Common myeloid progenitor, CD34-positive (primary cell): ENCODE measurements around the gene GRB2.
A peak's percentile ranks its signal among the peaks of the same experiment; 100 is the strongest.

ENCODE experiments used
- CTCF ChIA-PET: fragments of 350-600 bp; sonication (Branson Sonifier 250); formaldehyde crosslinking; loops from one replicate; lab custom pipeline; 2021; ENCODE audit warnings: antibody characterized with exemption; lab: Charles Lee
- POLR2A ChIA-PET: fragments of 350-600 bp; sonication (Branson Sonifier 250); formaldehyde crosslinking; loops from one replicate; lab custom pipeline; 2021; ENCODE audit warnings: antibody characterized with exemption; lab: Charles Lee
- DNase-seq, 3 donors: peaks; one replicate each; pipeline versions ENCODE4 v3.0.0 to v3.0.0-alpha.2; 2013
- H3K27ac ChIP-seq, 2 experiments: 1 replicate in 1 of 2; 2 replicates in 1 of 2; pipeline ENCODE4 v1.7.0; 2013; ENCODE audit warnings: inconsistent platforms in 2 of 2, low read length in 2 of 2, mild to moderate bottlenecking in 2 of 2, low read depth in 1 of 2, moderate library complexity in 1 of 2; ENCODE audit not compliant: severe bottlenecking in 2 of 2, insufficient read depth in 1 of 2, poor library complexity in 1 of 2
- H3K27me3 ChIP-seq, 5 experiments: replicated peaks in 2 of 5; 1 replicate in 3 of 5; 2 replicates in 2 of 5; pipeline versions ENCODE4 v1.6.1 to v1.7.0; 2013; ENCODE audit warnings: low read length in 4 of 5, mild to moderate bottlenecking in 2 of 5, moderate library complexity in 2 of 5, inconsistent platforms in 1 of 5; ENCODE audit not compliant: insufficient read depth in 5 of 5, control insufficient read depth in 4 of 5
- H3K36me3 ChIP-seq, 4 experiments: 1 replicate in 2 of 4; 2 replicates in 2 of 4; pipeline versions ENCODE4 v1.6.1 to v1.7.0; 2013; ENCODE audit warnings: low read length in 3 of 4, control low read depth in 1 of 4, mild to moderate bottlenecking in 1 of 4; ENCODE audit not compliant: control insufficient read depth in 4 of 4, insufficient read depth in 4 of 4
- H3K4me1 ChIP-seq, 4 experiments: 1 replicate in 3 of 4; 2 replicates in 1 of 4; pipeline versions ENCODE4 v1.6.1 to v1.7.1; 2013; ENCODE audit warnings: low read length in 3 of 4, mild to moderate bottlenecking in 3 of 4, control low read depth in 1 of 4, inconsistent platforms in 1 of 4, moderate library complexity in 1 of 4; ENCODE audit not compliant: control insufficient read depth in 4 of 4, insufficient read depth in 4 of 4; ENCODE audit errors: control extremely low read depth in 1 of 4
- H3K4me3 ChIP-seq, 7 experiments: 1 replicate in 4 of 7; 2 replicates in 3 of 7; pipeline versions ENCODE4 v1.5.1 to v1.7.0; 2013; ENCODE audit warnings: mild to moderate bottlenecking in 7 of 7, low read length in 6 of 7, moderate library complexity in 6 of 7, inconsistent platforms in 2 of 7, low read depth in 2 of 7, control low read depth in 1 of 7; ENCODE audit not compliant: insufficient read depth in 4 of 7, control insufficient read depth in 1 of 7; ENCODE audit errors: extremely low read depth in 1 of 7
- H3K9me3 ChIP-seq, 5 experiments: 1 replicate in 4 of 5; 2 replicates in 1 of 5; pipeline versions ENCODE4 v1.6.1 to v1.7.1; 2013; ENCODE audit warnings: low read length in 4 of 5, mild to moderate bottlenecking in 2 of 5, inconsistent platforms in 1 of 5, low read depth in 1 of 5, moderate library complexity in 1 of 5; ENCODE audit not compliant: control insufficient read depth in 4 of 5, insufficient read depth in 2 of 5; ENCODE audit errors: control extremely low read depth in 1 of 5
- WGBS: methylation state at CpG from one replicate; pipeline ENCODE4 v1.1.5; 2013; ENCODE audit not compliant: insufficient coverage; 5-methylcytosine and 5-hydroxymethylcytosine counted together

Gene GRB2

DNA sequence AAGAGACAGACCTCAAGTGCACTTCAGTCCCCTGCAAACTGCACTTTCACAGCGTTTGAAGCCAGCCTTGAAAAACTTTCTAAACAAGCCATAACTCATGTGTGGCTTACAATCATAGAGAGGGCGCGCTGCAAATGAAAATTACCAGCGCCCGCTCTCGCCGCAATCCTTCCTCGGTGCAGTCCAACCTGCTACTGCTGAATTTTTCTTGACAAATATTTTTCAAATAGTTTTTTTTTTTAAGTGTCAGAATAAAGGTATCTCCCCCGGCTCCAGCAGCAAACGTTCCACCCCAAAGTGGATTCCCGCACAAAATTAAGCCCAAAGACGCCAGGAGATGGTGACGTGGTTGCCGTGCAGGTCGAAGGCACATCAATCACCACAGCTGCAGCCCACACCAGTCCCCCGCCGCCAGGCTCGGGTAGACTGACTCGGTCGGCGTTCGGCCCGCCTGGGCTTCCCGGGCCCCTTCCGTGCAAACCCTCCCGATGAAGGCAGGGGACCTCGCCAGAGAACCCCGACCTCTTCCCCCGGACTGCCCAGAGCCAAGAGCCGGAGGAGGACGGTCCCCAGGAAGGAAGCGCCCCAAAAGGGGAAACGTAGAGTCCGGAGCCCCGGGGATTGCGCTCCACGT, 630 bp downstream of the GRB2 start:
- WGBS, result 0% methylated on average over 29 of the region's 37 CpGs
- Histone ChIP-seq H3K9me3 (no peaks in the 10 kb centered on the region), H3K4me3 (peak overlapping the region; percentile 93 to 100 (median 98)), H3K4me1 (peaks cover 18 to 44% (median 30%) of the 10 kb centered on the region in 4 experiments), H3K27me3 (no peaks in the 10 kb centered on the region), H3K27ac (peak overlapping the region; percentile 85 to 90), H3K36me3 (peaks cover 0 to 6% (median 0%) of the 10 kb centered on the region in 4 experiments)
- ChIA-PET CTCF (interaction anchor here (0.8 to 6.0 kb wide), 6 partner anchors 8 to 164 kb away, joined by 3 to 26 read pairs (median 4); partner anchors contain the start of gene MRPS7), POLR2A (interaction anchor here (0.7 to 1.0 kb wide), 3 partner anchors 10 to 78 kb away, joined by 3 to 4 read pairs (median 4); no protein-coding TSS in a partner anchor)
- DNase-seq, result peak; percentile 42 to 72 (median 61)

DNA sequence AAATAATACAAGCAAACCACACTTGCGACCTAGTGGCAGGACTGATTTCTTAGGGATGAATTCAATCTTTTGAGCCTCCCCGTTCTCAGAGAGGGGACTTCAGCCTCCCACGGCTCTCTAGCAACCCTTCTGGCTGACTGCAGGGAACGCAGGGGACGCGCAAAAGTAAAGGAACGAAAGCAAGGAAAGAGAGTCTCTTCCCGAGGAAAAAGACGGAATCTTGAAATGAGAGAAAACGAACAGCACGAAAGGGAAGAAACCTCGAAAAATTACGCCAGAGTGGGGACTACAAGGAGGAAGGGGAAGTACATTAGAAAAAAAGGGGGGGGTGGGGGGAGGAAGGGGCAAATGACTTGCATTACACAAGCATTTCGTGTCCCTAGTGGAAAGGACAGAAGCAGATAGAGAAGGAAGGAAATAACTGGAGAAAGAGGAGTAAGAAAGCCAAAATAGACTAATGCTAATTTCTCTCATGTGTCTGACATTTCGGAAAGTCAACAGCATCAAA, 1.2 kb downstream of the GRB2 start:
- peak overlapping the region; percentile 93 to 100 (median 98) for H3K4me3 ChIP-seq
- peak; percentile 86 to 91 (median 89) for DNase-seq
- H3K36me3 ChIP-seq, result peaks cover 0 to 6% (median 0%) of the 10 kb centered on the region in 4 experiments
- H3K4me1 ChIP-seq, result peaks cover 18 to 42% (median 29%) of the 10 kb centered on the region in 4 experiments
- CTCF ChIA-PET, result interaction anchor here (1.2 kb wide), 1 partner anchor 10 kb away, joined by 5 read pairs; no protein-coding TSS in a partner anchor
- H3K9me3 ChIP-seq, result no peaks in the 10 kb centered on the region
- H3K27ac ChIP-seq, result peak overlapping the region; percentile 85 to 90
- POLR2A ChIA-PET, result interaction anchor here (0.7 kb wide), 2 partner anchors 10 to 131 kb away, joined by 4 to 6 read pairs; no protein-coding TSS in a partner anchor
- 0% methylated on average over 13 of the region's 15 CpGs for WGBS
- no peaks in the 10 kb centered on the region for H3K27me3 ChIP-seq

DNA sequence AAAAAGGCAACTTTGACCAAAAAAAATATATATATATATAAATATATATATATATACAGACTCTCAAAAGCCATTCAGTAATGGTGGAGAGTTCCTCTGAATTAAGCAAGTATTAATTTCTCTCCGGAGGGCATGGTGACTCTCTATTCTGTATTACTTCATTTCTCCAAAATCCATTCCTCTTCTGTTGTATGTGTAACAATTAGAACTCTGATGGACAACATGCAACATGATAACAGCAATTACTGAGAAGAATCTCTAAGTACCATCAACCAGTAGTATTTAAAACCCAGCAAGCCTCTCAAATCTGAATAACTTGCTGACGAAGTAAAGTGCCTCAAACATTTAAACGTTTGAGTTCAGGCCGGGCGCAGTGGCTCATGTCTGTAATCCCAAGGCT, 2.3 kb downstream of the GRB2 start:
- Histone ChIP-seq H3K4me3 (peak overlapping the region in 3 of 7 experiments; percentile 11 to 99 (median 41)), H3K9me3 (no peaks in the 10 kb centered on the region), H3K27ac (peak overlapping the region in 1 of 2 experiments; percentile 49), H3K4me1 (peaks cover 18 to 44% (median 29%) of the 10 kb centered on the region in 4 experiments), H3K36me3 (peaks cover 0 to 6% (median 0%) of the 10 kb centered on the region in 4 experiments), H3K27me3 (no peaks in the 10 kb centered on the region)
- ChIA-PET POLR2A (no interaction called here), CTCF (interaction anchor here (1.2 kb wide), 1 partner anchor 8 kb away, joined by 5 read pairs; no protein-coding TSS in a partner anchor)
- no peak for DNase-seq
- WGBS, result 94% methylated on average over 4 of the region's 5 CpGs

DNA sequence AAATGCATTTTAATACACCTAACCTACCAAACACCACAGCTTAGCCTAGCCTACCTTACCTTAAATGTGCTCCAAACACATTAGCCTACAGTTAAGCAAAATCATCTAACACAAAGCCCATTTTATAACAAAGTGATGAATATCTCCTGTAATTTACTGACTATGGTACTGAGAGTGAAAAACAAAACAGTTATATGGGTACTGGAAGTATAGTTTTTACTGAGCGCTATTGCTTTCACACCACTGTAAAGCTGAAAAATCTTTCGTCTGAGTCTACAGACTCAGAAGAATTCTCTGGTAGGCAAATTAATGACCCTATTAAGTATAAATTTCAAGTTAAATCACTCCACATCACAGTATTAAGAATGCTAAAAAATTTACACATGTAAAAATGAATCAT, 3.5 kb downstream of the GRB2 start:
- H3K9me3 ChIP-seq, result no peaks in the 10 kb centered on the region
- WGBS, result no CpG with 5 or more reads among the region's 2 CpGs
- ChIA-PET CTCF (interaction anchor here (1.2 to 2.5 kb wide), 3 partner anchors 10 to 86 kb away, joined by 3 to 13 read pairs (median 9); no protein-coding TSS in a partner anchor), POLR2A (no interaction called here)
- H3K27me3 ChIP-seq, result no peaks in the 10 kb centered on the region
- peak overlapping the region; percentile 27 to 29 for H3K27ac ChIP-seq
- no peak for DNase-seq
- no peak overlapping the region for H3K4me3 ChIP-seq
- peaks cover 18 to 45% (median 27%) of the 10 kb centered on the region in 4 experiments for H3K4me1 ChIP-seq
- H3K36me3 ChIP-seq, result peaks cover 0 to 6% (median 0%) of the 10 kb centered on the region in 4 experiments

DNA sequence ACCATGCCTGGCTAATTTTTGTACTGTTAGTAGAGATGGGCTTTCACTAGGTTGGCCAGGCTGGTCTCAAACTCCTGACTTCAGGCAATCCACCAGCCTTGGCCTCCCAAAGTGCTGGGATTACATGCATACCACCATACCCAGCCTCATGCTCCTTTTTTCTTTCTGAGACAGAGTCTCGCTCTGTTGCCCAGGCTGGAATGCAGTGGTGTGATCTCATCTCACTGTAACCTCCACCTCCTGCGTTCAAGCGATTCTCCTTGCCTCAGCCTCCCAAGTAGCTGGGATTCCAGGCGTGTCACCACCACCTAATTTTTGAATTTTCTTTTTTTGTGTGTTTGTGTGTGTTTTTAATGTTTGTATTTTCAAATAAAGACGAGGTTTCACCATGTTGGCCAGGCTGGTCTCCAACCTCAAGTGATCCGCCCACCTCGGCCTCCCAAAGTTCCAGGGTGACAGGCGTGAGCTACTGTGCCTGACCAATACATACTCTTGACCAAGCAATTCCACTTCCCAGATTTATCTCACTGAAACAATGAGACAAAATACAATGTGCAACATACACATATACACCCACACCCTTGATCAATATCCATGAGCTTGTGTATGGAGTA, 5.0 kb downstream of the GRB2 start:
- Histone ChIP-seq H3K36me3 (peaks cover 0 to 10% (median 0%) of the 10 kb centered on the region in 4 experiments), H3K4me3 (no peak overlapping the region), H3K9me3 (no peaks in the 10 kb centered on the region), H3K4me1 (peaks cover 9 to 44% (median 22%) of the 10 kb centered on the region in 4 experiments), H3K27ac (no peak overlapping the region), H3K27me3 (no peaks in the 10 kb centered on the region)
- ChIA-PET POLR2A (no interaction called here), CTCF (interaction anchor here (1.1 to 2.5 kb wide), 4 partner anchors 9 to 78 kb away, joined by 4 to 13 read pairs (median 7); no protein-coding TSS in a partner anchor)
- WGBS, result 97% methylated on average over 5 of the region's 8 CpGs
- no peak for DNase-seq

DNA sequence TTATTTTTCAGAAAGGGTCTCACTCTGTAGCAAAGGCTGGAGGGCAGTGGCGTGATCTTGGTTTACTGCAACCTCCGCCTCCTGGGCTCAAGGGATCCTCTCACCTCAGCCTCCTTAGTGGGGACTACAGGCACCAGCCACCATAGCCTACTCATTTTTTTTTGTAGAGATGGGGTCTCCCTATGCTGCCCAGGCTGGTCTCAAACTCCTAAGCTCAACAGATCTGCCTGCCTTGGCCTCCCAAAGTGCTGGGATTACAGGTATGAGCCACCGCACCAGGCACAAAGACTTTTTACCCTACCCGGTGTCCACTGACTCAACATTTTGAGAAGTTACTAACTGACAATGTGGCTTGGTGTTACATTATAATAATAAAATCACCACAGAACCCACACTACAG, 7.2 kb downstream of the GRB2 start:
- Histone ChIP-seq H3K4me1 (peaks cover 24 to 57% (median 32%) of the 10 kb centered on the region in 4 experiments), H3K27me3 (no peaks in the 10 kb centered on the region), H3K9me3 (no peaks in the 10 kb centered on the region), H3K27ac (peak overlapping the region in 1 of 2 experiments; percentile 34), H3K4me3 (no peak overlapping the region), H3K36me3 (peaks cover 0 to 10% (median 1%) of the 10 kb centered on the region in 4 experiments)
- POLR2A ChIA-PET, result interaction anchor here (0.6 kb wide), 2 partner anchors 39 to 75 kb away, joined by 3 to 4 read pairs; no protein-coding TSS in a partner anchor
- DNase-seq, result no peak
- CTCF ChIA-PET, result interaction anchor here (0.6 to 3.7 kb wide), 5 partner anchors 13 to 91 kb away, joined by 3 to 20 read pairs (median 4); no protein-coding TSS in a partner anchor
- 100% methylated on average over 2 of the region's 4 CpGs for WGBS
